Measurements from ENCODE around the gene ZNF93. TPM values are rescaled to one million over a fixed set of nuclear protein-coding genes. Genes with fewer than 3 reads are reported as not detected.

ZNF93 gene
- 2.2 and 3.2 TPM in 2 replicates for total RNA-seq

DNA sequence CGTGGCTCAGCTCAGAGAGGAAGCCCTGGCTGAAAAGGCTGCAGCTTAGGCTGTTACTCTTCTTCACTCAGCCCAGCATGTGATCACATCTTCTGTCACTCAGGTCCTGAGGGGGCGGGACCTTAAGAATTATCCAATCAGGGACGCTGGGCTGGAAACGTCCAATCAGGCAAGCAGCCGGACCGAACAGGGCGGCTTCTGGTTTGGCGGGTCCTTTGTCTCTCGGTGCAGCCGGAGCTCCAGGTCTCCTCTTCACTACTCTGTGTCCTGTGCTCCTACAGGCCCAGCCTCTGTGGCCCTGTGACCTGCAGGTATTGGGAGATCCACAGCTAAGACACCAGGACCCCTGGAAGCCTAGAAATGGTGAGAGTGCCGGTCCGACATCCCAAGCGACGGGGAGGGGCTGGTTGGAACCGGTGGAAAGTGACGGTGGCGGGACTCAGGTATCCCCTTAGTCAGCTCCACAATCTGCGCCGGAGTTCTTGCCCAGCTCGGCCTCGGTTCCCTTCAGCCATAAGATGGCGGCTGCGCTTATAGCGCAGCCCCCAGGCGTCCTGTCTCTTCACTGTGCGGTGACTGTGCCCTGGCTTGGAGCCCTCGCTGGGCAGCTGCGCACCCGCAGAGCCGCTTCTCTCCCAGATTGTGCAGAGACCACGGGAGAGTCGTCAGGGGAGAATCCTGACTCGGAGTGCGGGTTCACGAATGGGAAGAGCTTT is at the start of gene ZNF93:
TSS of gene ZNF93 (plus strand) at position 218 of the 716 bp plus-strand sequence. CDS start at position 361, 143 bp downstream.

GRCh38 chr19:19865750-19866610 is 34.8 kb upstream of the ZNF93 start, which contains the start of gene ZNF253:
TSS of gene ZNF253 (plus strand) at chr19:19865882. CDS start at chr19:19865997, 115 bp downstream.

Other genes with a start within 250 kb of the ZNF93 start
- 111 and 113 TPM in 2 replicates for gene ATP13A1, start 237.3 kb upstream of the ZNF93 start, total RNA-seq
- gene ZNF101, start 232.1 kb upstream of the ZNF93 start, total RNA-seq: 2.7 and 5.1 TPM in 2 replicates
- gene ZNF14, start 167.8 kb upstream of the ZNF93 start, total RNA-seq: 2.2 and 3.2 TPM in 2 replicates
- gene ZNF506, start 79.2 kb upstream of the ZNF93 start, total RNA-seq: 10.8 and 12.4 TPM in 2 replicates
- 2.3 and 2.7 TPM in 2 replicates for gene ZNF253, start 35.1 kb upstream of the ZNF93 start, total RNA-seq
- gene ZNF682, start 138.6 kb downstream of the ZNF93 start, total RNA-seq: 1.3 and 9.0 TPM in 2 replicates
- gene ZNF90, start 177.1 kb downstream of the ZNF93 start, total RNA-seq: 1.1 and 4.9 TPM in 2 replicates

All from airway epithelial cell (primary cell).